Measurements from ENCODE around the gene UBASH3B.

Gene UBASH3B

GRCh38 chr11:122734848-122735496 is 79.5 kb downstream of the UBASH3B start:
- no peak for DNase-seq

- no peak for DNase-seq
These were observed 82.6 kb downstream of the UBASH3B start for GRCh38 chr11:122737951-122738693.

DNA sequence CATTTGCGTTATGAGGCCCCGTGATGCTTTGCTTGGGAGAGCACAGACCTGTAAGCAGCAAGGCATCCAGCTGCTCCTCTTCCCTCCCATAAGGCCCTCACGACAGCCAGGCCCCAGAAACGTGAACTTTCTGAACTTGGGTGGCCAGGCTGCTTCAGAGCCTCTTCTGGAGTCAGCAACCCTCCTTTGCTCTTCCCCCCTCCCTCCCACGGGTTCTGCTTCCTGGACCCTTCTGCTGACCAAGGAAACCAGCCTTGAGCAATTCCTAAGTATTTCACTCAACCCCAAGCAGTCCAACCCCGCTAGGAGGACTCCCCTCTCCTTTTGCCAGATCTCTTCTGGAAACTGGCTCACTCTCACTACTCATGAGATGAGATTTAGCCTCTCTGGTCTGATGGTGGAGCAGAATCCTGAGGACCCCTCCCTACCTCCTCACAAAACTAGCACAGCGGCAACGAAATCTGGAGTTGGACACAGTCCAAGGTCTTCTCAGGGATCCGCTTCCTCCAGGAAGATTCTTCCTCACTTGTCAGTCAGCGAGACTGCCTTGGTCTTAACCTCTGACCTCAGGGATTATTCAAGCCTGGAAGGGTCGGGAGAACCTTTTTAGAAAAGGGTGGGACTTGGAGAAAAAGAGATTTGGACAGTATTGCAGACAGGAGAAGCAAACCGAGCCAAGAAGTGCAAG is 86.2 kb downstream of the UBASH3B start:
- no peak for DNase-seq

DNA sequence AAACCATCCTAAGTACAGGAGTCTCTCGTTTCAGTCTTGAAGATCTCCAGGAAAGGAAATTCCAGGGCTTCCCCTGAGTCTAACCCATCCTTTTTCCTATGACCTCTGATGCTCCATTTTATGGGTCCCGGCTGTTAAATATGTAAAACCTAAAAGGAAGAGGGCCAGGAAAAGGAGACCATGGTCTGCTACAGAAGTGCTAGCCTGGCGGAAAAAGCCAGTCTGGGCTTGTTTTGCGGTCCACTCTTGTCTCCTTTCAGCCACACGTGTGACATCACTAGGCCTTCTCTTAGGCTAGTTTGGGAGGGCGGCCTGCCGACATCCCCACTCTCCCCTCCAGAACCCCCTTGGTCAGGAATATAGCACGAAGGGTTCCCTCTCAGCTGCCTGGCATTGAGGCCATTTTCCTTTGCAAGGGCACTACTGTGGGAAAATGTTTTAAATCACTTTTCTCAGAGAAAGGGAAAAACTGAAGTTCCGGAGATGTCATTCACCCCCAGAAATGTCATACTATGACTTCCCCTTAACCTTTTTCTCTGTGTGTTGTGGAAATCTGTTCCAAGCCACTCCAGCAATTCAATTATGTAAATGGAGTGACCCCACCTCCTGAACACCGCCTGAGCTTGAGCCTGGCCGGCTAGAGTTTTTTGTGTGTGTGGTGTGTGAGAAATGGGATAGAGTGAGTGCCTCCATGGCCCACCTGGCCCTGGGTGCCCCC is 86.9 kb downstream of the UBASH3B start:
- no peak for DNase-seq

GRCh38 chr11:122743097-122743741 is 87.7 kb downstream of the UBASH3B start:
- DNase-seq = no peak

- DNase-seq = peak; percentile 63
These were observed 88.4 kb downstream of the UBASH3B start for GRCh38 chr11:122743949-122744348.

DNA sequence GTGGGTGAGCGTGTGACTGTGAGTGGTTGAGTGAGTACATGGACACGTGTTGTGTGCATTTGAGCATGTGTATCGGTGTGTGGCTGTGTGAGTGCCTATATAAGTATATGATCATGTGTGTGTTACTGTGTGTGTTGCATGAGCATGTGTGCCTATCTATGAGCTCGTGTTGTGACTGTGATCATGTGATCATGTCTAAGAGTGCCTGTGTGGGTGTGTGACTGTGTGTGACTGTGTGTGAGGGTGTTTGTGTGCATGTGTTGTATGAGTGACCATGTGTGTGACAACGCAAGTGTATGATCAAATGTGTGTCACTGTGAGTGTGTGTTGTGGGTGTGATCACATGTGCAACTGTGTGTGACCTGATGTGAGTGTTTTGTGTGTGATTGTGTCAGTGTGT is 88.8 kb downstream of the UBASH3B start:
- DNase-seq = no peak

DNA sequence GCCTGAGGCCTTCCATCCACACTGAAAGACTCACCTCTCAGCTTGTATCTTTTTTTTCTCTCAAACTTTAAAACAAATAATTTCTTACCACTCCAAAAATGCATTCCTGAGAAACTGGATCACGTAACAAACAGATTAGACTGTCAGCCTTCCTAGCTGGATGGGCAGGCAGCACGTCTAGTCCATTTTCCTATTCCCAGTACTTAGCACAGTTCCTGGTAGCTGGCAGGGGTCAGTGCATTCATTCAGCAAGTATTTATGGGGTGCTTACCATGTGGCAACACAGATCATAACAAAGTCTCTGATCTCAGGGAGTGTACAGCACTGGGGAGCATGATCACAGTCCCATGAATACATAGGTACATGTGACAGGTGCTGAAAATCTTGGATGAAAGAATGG is 89.6 kb downstream of the UBASH3B start:
- DNase-seq = no peak

DNA sequence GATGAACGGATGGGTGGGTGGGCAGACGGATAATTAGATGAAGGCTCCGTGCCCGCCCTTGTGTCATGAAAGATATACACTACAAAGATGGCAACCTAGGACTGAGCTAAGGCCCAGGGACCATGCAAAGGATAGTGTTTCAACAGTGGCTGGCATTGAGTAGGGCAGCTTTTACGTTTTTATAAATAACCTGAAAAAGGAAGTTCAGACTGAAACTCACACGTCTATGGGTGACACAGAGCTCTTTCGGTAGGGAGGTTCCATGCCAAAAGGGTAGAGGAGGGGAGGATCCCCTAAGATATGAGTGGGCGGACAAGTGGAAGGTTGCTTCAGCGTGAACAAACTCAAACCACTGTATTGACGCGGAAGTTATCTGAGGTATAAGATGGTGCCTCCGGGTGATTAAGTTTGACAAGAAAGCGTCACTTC is 90.5 kb downstream of the UBASH3B start:
- DNase-seq = peak; percentile 44

- DNase-seq = no peak
These were observed 91.2 kb downstream of the UBASH3B start for GRCh38 chr11:122746611-122747244.

GRCh38 chr11:122747351-122747781 is 91.8 kb downstream of the UBASH3B start:
- no peak for DNase-seq

DNA sequence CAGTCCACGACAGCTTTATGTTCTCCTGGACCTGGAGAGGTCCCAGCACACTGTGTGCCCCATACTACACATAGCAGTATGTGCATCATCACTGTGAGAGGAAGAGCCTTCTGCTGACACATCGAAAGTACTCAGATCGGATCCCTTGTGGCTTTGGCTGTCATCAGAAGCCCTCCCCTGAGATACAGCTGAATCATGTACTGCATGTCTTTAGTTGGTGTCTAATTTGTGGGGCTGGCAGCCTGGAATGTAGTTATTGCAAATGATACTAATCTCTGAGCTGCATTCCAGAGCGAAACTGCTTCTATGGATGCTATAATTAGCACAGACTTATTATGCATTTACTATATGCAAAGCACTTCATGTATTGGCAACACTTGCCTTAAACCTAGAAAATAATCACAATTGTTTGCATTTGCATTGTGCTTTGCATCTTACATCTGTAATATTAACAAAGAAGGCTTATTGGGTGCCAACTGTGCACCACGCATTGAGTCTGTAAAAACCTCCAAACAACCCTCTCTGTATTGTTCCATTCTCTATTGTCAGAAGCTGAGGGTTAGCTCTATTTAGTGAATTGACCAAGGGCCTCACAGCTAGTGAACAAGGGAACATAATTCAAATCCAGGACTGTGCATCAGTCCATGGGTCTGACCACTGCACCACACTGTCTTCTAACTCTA is 93.6 kb downstream of the UBASH3B start:
- DNase-seq = peak; percentile 44

GRCh38 chr11:122750049-122750448 is 94.5 kb downstream of the UBASH3B start:
- DNase-seq = no peak

- no peak for DNase-seq
These were observed 96.0 kb downstream of the UBASH3B start for GRCh38 chr11:122751292-122752070.

DNA sequence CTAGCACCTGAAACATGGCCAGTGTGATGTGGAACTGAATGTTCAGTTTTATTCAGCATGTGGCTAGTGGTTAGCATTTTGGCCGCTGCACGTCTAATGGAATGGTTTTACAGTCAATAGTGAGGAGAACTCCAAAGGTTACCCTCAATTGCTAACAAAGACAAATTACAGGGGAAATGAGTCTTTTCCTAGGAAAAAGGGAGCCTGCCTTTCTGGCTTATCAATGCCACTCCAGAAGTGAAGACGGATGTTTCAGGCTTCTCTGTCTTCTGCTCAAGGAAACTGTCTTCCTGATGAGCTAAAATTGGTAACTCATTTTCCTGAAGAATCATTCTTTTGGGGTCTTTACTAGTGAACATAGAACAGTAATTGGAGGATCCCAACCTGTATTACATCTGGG is 98.5 kb downstream of the UBASH3B start:
- no peak for DNase-seq

DNA sequence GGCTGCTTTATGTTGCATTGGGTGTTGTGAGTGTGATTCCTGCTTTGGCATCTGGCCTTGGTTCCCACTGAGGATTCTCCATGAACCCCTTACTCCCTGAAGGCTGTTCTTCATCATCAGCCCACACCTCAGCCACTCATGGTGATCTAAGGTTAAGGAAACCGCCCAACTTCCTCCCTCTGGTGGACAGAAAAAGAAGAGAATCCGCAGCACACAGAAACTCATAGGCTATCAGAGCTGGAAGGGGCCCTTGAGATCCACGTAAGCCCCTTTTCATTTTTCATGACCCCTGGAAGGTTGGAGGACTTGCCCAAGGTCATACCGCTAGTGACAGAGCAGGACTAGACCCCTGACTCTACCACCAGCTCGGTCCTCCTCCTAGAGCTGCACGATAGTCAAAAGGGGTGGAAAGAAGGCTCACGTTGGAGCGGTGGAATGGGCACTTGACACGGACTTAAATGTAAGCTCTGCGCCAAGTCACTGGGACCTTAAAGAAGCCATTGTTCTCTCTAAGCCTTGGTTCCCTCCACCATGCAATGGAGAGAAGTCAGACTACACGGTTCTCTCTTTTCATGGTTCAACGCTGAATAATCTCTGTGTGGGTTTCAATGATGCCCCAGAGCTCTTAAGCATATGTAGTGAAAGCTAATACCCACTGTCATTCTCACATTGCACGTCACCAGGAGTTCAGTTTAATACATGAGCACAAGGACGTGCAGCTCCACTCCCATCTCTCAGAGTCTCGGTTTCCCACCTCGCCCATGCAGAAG is 99.2 kb downstream of the UBASH3B start:
- no peak for DNase-seq

GRCh38 chr11:122755409-122755808 is 99.9 kb downstream of the UBASH3B start:
- DNase-seq = no peak

- no peak for DNase-seq
These were observed 100.4 kb downstream of the UBASH3B start for GRCh38 chr11:122755941-122756340.

DNA sequence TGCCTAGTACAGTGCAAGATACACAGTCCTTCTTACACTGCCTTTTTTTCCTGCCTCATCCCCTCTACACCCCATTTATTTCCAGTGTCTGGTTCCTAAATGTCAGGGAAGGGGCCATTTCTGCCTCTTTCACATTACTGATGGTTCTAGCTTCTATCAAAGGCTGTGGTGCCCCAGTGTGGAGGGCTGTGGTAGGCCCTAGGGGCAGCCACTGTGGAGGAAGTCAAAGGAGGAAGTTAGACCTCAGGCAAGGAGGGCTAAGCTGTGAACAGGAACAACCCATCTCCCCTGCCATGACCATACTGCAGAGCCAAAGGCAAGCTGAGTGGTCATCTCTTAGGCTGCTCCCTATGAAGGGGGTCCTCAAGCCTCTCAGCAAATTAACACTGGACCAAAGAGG is 100.9 kb downstream of the UBASH3B start:
- no peak for DNase-seq

- DNase-seq = no peak
These were observed 101.7 kb downstream of the UBASH3B start for GRCh38 chr11:122757201-122757600.
